H54 (cell line): ENCODE data around the gene UBE2M.

Experiments
- DNase-seq: peaks from one replicate; pipeline ENCODE4 v3.0.0; 2011; ENCODE audit warnings: low spot score, mixed read lengths; ENCODE audit not compliant: insufficient read length
- FAIRE-seq: peaks from 3 replicates; lab custom pipeline; 2011; peaks lifted over from hg19 to GRCh38; lab: Jason Lieb, UNC
- POLR2A ChIP-seq: IDR thresholded peaks from 2 replicates; pipeline ENCODE4 v1.6.1; 2011; ENCODE audit warnings: low read depth, mild to moderate bottlenecking, low read length

UBE2M gene

GRCh38 chr19:58521651-58522050, 36.8 kb downstream of the UBE2M start:
- FAIRE-seq (no peak), DNase-seq (no peak)
- TF ChIP-seq POLR2A: no peak

- no peak for TF ChIP-seq POLR2A
- DNase-seq: no peak
- no peak for FAIRE-seq
Observed at GRCh38 chr19:58520257-58520599, 38.2 kb downstream of the UBE2M start.

GRCh38 chr19:58519355-58520256, 38.8 kb downstream of the UBE2M start, which contains the start of gene ZBTB45:
Gene ZBTB45 (minus strand): TSS chr19:58519810. CDS start chr19:58517673, 2,137 bp downstream.
- FAIRE-seq (no peak), DNase-seq (peak; percentile 96)
- TF ChIP-seq POLR2A: peak; percentile 83

- FAIRE-seq (no peak), DNase-seq (peak; percentile 92)
Observed at GRCh38 chr19:58519087-58519354, 39.4 kb downstream of the UBE2M start.

GRCh38 chr19:58518256-58519086, 39.9 kb downstream of the UBE2M start:
- no peak for DNase-seq
- no peak for FAIRE-seq
- no peak for TF ChIP-seq POLR2A

More at GRCh38 chr19:58519087-58519354, 39.4 kb downstream of the UBE2M start:
- TF ChIP-seq POLR2A: 0 out of 2 replicates have a peak, but pooled peaks have one; percentile 35

- no peak for DNase-seq
- FAIRE-seq: no peak
- 0 out of 2 replicates have a peak, but pooled peaks have one; percentile 19 for TF ChIP-seq POLR2A
Observed at GRCh38 chr19:58516964-58517833, 41.2 kb downstream of the UBE2M start.

GRCh38 chr19:58516246-58516836, 42.1 kb downstream of the UBE2M start:
- DNase-seq: no peak
- FAIRE-seq: no peak
- TF ChIP-seq POLR2A: no peak

GRCh38 chr19:58515259-58515658, 43.2 kb downstream of the UBE2M start:
- no peak for FAIRE-seq

GRCh38 chr19:58514564-58515022, 43.8 kb downstream of the UBE2M start:
- FAIRE-seq (no peak), DNase-seq (no peak)
- no peak for TF ChIP-seq POLR2A

More at GRCh38 chr19:58515259-58515658, 43.2 kb downstream of the UBE2M start:
- TF ChIP-seq POLR2A: no peak
- no peak for DNase-seq

- DNase-seq: no peak
- no peak for FAIRE-seq
- TF ChIP-seq POLR2A: no peak
Observed at GRCh38 chr19:58513694-58514563, 44.5 kb downstream of the UBE2M start.

GRCh38 chr19:58513213-58513693, 45.2 kb downstream of the UBE2M start:
- no peak for TF ChIP-seq POLR2A
- DNase-seq (no peak), FAIRE-seq (no peak)
